GM23248 (cell line): ENCODE data around the gene ESYT3. TPM values are rescaled to one million over a fixed set of nuclear protein-coding genes. Genes with fewer than 3 reads are reported as not detected.
"Not testable (repeated sequence)": the region's sequence is repeated elsewhere in the genome, so short reads cannot be mapped to it uniquely, and the experiment has no call there.

Source experiments
- DNase-seq: peaks from one replicate; pipeline ENCODE4 v3.0.0-alpha.2; 2015
- H2AFZ ChIP-seq: fragments of 200-600 bp; sonication (generic); 2 replicates; pipeline ENCODE4 v1.6.1; 2016; ENCODE audit warnings: antibody characterized with exemption
- H3F3A ChIP-seq: fragments of 200-600 bp; sonication (generic); 2 replicates; pipeline ENCODE4 v1.6.1; 2016; ENCODE audit warnings: mild to moderate bottlenecking, antibody characterized with exemption, mixed run types; ENCODE audit not compliant: insufficient read depth
- H3K27ac ChIP-seq: fragments of 200-600 bp; sonication (generic); 2 replicates; pipeline ENCODE4 v1.5.1; 2016; ENCODE audit warnings: mild to moderate bottlenecking
- H3K27me3 ChIP-seq: fragments of 200-600 bp; sonication (generic); replicated peaks from 2 replicates; pipeline ENCODE4 v1.6.1; 2016; ENCODE audit warnings: mild to moderate bottlenecking; ENCODE audit not compliant: insufficient read depth
- H3K36me3 ChIP-seq: fragments of 200-600 bp; sonication (generic); 2 replicates; pipeline ENCODE4 v1.6.1; 2016; ENCODE audit warnings: low read depth, mild to moderate bottlenecking
- H3K4me1 ChIP-seq: fragments of 200-600 bp; sonication (generic); 2 replicates; pipeline ENCODE4 v1.6.1; 2016; ENCODE audit warnings: mild to moderate bottlenecking; ENCODE audit not compliant: insufficient read depth
- H3K4me2 ChIP-seq: fragments of 200-600 bp; sonication (generic); one replicate; pipeline ENCODE4 v1.6.1; 2016; ENCODE audit warnings: mild to moderate bottlenecking; ENCODE audit not compliant: unreplicated experiment
- H3K4me3 ChIP-seq: fragments of 200-600 bp; sonication (generic); 2 replicates; pipeline ENCODE4 v1.5.1; 2016; ENCODE audit warnings: mild to moderate bottlenecking
- H3K79me2 ChIP-seq: fragments of 200-600 bp; sonication (generic); 2 replicates; pipeline ENCODE4 v1.6.1; 2016; ENCODE audit warnings: mild to moderate bottlenecking; ENCODE audit not compliant: insufficient read depth
- H3K9ac ChIP-seq: fragments of 200-600 bp; sonication (generic); 2 replicates; pipeline ENCODE4 v1.6.1; 2016; ENCODE audit warnings: mild to moderate bottlenecking
- H3K9me2 ChIP-seq: fragments of 200-600 bp; sonication (generic); 2 replicates; pipeline ENCODE4 v1.6.1; 2016; ENCODE audit warnings: mixed run types, mild to moderate bottlenecking, moderate library complexity; ENCODE audit not compliant: insufficient read depth
- H3K9me3 ChIP-seq: fragments of 200-600 bp; sonication (generic); one replicate; pipeline ENCODE4 v1.6.1; 2017; ENCODE audit warnings: low read depth
- H4K20me1 ChIP-seq: fragments of 200-600 bp; sonication (generic); 2 replicates; pipeline ENCODE4 v1.6.0; 2016; ENCODE audit not compliant: insufficient read depth
- EZH2 ChIP-seq: fragments of 200-600 bp; sonication (generic); IDR thresholded peaks from 2 replicates; pipeline ENCODE4 v1.6.1; 2018; ENCODE audit warnings: antibody characterized with exemption, mild to moderate bottlenecking; ENCODE audit not compliant: insufficient read depth, poor library complexity, severe bottlenecking
- EZH2phosphoT487 ChIP-seq: fragments of 200-600 bp; sonication (generic); IDR thresholded peaks from 2 replicates; pipeline ENCODE4 v1.6.1; 2018; ENCODE audit warnings: antibody characterized with exemption, moderate library complexity, mild to moderate bottlenecking, low read depth; ENCODE audit not compliant: insufficient read depth
- WGBS, 2 experiments: methylation state at CpG; one replicate each; pipeline ENCODE4 v1.1.6; 2015 to 2017; ENCODE audit warnings: low lambda C conversion rate in 2 of 2, low coverage in 1 of 2; ENCODE audit errors: missing lambda C conversion rate in 2 of 2; 5-methylcytosine and 5-hydroxymethylcytosine counted together
- in situ Hi-C: fragments of 300-500 bp; cut with MboI; formaldehyde crosslinking; loops from 2 replicates; pipeline ENCODE4 v1.15.0; 2020
- polyA plus RNA-seq: library from polyadenylated mRNA; unstranded; fragments of >200 nt; fragmentation: Nextera tagmentation; extraction: Ambion mirVana; gene quantifications from 2 replicates; pipeline ENCODE4 v1.2.1, GENCODE V29; 2016
- total RNA-seq: library from RNA; depleted of rRNA; stranded (reverse); fragments of >200 nt; shearing (Covaris generic); gene quantifications from 2 replicates; pipeline ENCODE4 v1.2.3, GENCODE V29; 2014

The ESYT3 gene
- total and polyA plus RNA-seq, 2 experiments from 2014 or later, result 0.48 to 1.3 TPM

DNA sequence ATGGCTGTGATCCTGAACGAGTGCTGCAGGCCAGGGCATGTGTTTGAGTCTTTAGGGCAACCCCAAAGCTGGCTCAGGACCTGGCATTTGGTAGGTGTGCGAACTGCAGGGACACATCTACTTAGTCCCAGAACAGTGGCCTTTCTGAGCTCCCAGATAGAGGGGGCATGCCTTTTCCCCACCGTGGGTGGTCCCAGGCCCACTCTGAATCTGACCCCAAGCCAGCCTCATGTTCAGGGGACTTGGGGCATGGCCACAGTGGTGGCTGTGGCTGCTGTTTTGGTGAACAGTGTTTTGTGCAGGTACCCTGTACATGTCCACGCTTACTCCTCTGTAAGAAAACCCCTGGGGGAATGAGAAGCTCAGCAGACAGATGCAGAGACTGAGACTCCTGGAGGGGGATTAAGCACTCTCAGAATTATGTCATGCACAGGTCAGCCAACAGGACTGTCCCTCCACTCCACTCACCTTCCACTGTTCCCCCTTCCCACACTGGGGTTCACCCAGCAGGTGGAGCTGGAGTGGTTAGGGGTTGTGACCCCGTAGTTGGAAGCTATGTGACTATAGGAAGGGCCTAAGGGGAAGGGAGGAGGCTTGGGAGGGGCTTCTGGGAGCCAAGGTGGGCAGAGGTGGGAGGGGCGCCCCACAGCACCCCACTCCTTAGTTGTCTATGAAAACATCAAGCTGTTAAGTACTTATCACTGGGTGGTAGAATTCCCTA lies 16.4 kb downstream of the ESYT3 start:
- H3K27ac ChIP-seq, result no peak overlapping the region
- H3K36me3 ChIP-seq, result no peaks in the 10 kb centered on the region
- no peaks in the 10 kb centered on the region for H3K79me2 ChIP-seq
- no peak overlapping the region for H3K4me2 ChIP-seq
- H4K20me1 ChIP-seq, result no peaks in the 10 kb centered on the region
- H3K4me1 ChIP-seq, result no peaks in the 10 kb centered on the region
- in situ Hi-C loops, result loop anchor here (25.0 kb wide), 1 partner anchor 461 kb away; no protein-coding TSS in a partner anchor
- H2AFZ ChIP-seq, result no peak overlapping the region
- no peaks in the 10 kb centered on the region for H3K9me2 ChIP-seq
- H3K27me3 ChIP-seq, result no peaks in the 10 kb centered on the region
- no peak overlapping the region for H3K9ac ChIP-seq
- no peaks in the 10 kb centered on the region for H3K9me3 ChIP-seq
- no peak for DNase-seq
- WGBS, 2 experiments, result 79 to 81% methylated on average over 6 of the region's 6 CpGs
- H3K4me3 ChIP-seq, result no peak overlapping the region
- no peaks in the 10 kb centered on the region for H3F3A ChIP-seq
- TF ChIP-seq EZH2phosphoT487, result no peak
- TF ChIP-seq EZH2, result no peak

- no peak for DNase-seq
- no peaks in the 10 kb centered on the region for H3K9me3 ChIP-seq
- WGBS, 2 experiments, result 83 to 84% methylated on average over 42 to 43 of the region's 43 CpGs
- no peaks in the 10 kb centered on the region for H3K79me2 ChIP-seq
- H3K9ac ChIP-seq, result no peak overlapping the region
- H3K36me3 ChIP-seq, result no peaks in the 10 kb centered on the region
- no peak for TF ChIP-seq EZH2
- in situ Hi-C loops, result loop anchor here (25.0 kb wide), 1 partner anchor 461 kb away; no protein-coding TSS in a partner anchor
- no peak overlapping the region for H3K4me3 ChIP-seq
- no peaks in the 10 kb centered on the region for H3K4me1 ChIP-seq
- H3K27ac ChIP-seq, result no peak overlapping the region
- H3K27me3 ChIP-seq, result no peaks in the 10 kb centered on the region
- H3K4me2 ChIP-seq, result no peak overlapping the region
- H4K20me1 ChIP-seq, result no peaks in the 10 kb centered on the region
- H3K9me2 ChIP-seq, result no peaks in the 10 kb centered on the region
- no peaks in the 10 kb centered on the region for H3F3A ChIP-seq
- no peak overlapping the region for H2AFZ ChIP-seq
Observed at GRCh38 chr3:138451595-138452162, 17.3 kb downstream of the ESYT3 start.

- H3K9me3 ChIP-seq, result no peaks in the 10 kb centered on the region
- no peaks in the 10 kb centered on the region for H3K27me3 ChIP-seq
- no peak overlapping the region for H2AFZ ChIP-seq
- H3K4me1 ChIP-seq, result no peaks in the 10 kb centered on the region
- TF ChIP-seq EZH2phosphoT487 (no peak), EZH2 (no peak)
- H3K79me2 ChIP-seq, result no peaks in the 10 kb centered on the region
- H3K9me2 ChIP-seq, result no peaks in the 10 kb centered on the region
- in situ Hi-C loops, result loop anchor here (25.0 kb wide), 1 partner anchor 460 kb away; no protein-coding TSS in a partner anchor
- no peak overlapping the region for H3K4me2 ChIP-seq
- H3K4me3 ChIP-seq, result no peak overlapping the region
- 71 to 72% methylated on average over 6 of the region's 6 CpGs for WGBS, 2 experiments
- H3K36me3 ChIP-seq, result no peaks in the 10 kb centered on the region
- no peaks in the 10 kb centered on the region for H3F3A ChIP-seq
- no peak overlapping the region for H3K27ac ChIP-seq
- no peak overlapping the region for H3K9ac ChIP-seq
- no peaks in the 10 kb centered on the region for H4K20me1 ChIP-seq
- DNase-seq, result no peak
Observed at GRCh38 chr3:138452436-138452835, 18.0 kb downstream of the ESYT3 start.

DNA sequence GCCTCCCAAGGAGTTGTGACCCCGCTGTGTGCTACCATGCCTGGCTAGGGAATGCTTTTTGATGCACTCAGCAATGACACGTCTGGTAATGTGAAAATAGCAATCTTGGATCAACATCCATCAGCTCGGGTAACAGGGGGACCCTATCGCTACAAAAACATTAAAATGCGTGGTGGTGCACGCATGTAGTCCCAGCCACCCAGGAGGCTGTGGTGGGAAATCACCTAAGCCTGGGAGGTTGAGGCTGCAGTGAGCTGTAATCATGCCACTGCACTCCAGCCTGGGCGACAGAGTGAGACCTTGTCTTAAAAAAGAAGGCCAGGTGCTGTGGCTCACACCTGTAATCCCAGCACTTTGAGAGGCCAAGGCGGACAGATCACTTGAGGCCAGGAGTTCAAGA lies 19.5 kb downstream of the ESYT3 start:
- H4K20me1 ChIP-seq, H3K4me3 ChIP-seq, H3K9me3 ChIP-seq, H3K9ac ChIP-seq, H2AFZ ChIP-seq, DNase-seq, H3F3A ChIP-seq, H3K9me2 ChIP-seq, H3K27ac ChIP-seq, H3K36me3 ChIP-seq, H3K4me2 ChIP-seq, H3K79me2 ChIP-seq, H3K4me1 ChIP-seq, H3K27me3 ChIP-seq: not testable (repeated sequence)
- in situ Hi-C loops, result loop anchor here (25.0 kb wide), 1 partner anchor 458 kb away; no protein-coding TSS in a partner anchor
- WGBS, 2 experiments, result 80 to 85% methylated on average over 8 of the region's 8 CpGs
